ENCODE measurements around the gene EIF2S3.

The EIF2S3 gene

DNA sequence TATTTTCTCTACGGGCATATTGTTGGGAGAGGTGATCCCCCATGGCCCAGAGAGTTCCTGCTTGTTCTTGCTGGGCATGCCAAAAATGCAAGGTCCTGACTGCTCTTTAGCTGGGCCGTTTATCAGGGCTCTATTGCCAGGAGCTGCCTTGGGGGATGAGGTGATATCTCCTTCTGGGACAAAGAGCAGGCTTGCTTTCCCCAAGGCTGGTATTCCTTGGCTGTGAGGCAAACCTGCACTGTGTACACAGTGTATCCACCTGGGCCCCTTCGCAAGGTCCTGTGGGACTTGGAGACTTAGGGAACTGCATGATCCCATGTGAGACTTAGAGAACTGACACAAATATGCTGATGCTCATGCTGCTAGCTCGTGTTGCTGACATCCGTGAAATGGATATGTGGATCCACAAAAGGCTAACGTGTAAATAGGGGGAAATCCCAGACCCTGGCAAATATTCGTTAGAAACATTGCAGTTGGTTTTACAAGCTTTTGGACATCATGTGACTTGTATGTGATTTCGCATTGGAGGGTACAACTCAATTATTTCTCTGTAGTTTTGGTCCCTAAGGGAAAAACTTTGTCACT is 70.4 kb downstream of the EIF2S3 start:
- TF ChIP-seq, protein P1, sequence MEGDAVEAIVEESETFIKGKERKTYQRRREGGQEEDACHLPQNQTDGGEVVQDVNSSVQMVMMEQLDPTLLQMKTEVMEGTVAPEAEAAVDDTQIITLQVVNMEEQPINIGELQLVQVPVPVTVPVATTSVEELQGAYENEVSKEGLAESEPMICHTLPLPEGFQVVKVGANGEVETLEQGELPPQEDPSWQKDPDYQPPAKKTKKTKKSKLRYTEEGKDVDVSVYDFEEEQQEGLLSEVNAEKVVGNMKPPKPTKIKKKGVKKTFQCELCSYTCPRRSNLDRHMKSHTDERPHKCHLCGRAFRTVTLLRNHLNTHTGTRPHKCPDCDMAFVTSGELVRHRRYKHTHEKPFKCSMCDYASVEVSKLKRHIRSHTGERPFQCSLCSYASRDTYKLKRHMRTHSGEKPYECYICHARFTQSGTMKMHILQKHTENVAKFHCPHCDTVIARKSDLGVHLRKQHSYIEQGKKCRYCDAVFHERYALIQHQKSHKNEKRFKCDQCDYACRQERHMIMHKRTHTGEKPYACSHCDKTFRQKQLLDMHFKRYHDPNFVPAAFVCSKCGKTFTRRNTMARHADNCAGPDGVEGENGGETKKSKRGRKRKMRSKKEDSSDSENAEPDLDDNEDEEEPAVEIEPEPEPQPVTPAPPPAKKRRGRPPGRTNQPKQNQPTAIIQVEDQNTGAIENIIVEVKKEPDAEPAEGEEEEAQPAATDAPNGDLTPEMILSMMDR (IDR thresholded peaks at IDR 0.05), result no peak
